ENCODE data around the gene ITPKC. TPM values are rescaled to one million over a fixed set of nuclear protein-coding genes. Genes with fewer than 3 reads are reported as not detected.

ITPKC gene
- total and polyA plus RNA-seq, 9 of the 15 experiments (the other 6 are each of a cell fraction or from before 2014, with no cell fraction given) = 0.08 to 9.3 (median 5.8) TPM

DNA sequence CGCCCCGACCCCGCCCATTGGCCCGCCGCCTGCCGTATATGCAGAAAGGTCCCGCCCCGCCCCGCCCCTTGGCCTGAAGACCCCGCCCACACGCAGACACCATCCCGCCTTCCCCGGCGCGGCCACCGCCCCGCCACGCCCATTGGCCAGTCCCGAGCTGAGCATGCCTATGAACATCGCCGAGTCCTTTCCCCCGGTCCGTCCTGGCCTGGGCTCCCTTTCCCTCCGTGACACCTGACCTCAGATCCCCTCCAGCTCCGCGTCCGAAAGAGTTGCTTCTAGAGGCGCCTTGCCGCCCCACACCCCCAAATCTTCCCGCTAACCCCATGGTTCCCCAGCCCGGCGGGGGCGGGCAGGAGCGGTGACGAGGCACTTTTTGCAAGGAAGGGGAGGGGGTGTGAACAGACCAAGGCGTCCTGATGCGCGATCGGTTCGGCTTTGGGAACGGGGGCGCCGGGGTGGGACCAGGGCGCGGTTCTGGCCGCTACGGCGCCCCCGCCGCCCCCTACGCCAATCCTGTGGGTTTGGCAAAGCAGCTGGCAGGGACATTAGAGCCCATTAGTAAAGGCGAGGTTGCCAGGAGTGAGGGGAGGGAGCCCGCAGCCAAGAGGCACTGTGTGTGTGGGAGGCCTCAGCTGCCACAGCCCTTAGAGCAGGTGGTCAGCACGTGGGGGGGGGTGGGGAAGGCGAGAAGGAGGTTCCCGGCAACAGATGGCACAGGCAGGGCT, 26.1 kb upstream of the ITPKC start (continued):
- TF ChIP-seq, protein P1, sequence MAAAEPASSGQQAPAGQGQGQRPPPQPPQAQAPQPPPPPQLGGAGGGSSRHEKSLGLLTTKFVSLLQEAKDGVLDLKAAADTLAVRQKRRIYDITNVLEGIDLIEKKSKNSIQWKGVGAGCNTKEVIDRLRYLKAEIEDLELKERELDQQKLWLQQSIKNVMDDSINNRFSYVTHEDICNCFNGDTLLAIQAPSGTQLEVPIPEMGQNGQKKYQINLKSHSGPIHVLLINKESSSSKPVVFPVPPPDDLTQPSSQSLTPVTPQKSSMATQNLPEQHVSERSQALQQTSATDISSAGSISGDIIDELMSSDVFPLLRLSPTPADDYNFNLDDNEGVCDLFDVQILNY (CRISPR knock-in tag; IDR thresholded peaks at IDR 0.05) = no peak
- TF ChIP-seq ZNF79 (CRISPR knock-in tag; IDR thresholded peaks at IDR 0.05; ENCODE audit: low read depth) (no peak), TARDBP (IDR thresholded peaks at IDR 0.05) (no peak), MTA1 (IDR thresholded peaks at IDR 0.05; ENCODE audit: borderline replicate concordance) (0 out of 2 replicates have a peak, but pooled peaks have one; percentile 43), XRCC4 (IDR thresholded peaks at IDR 0.05; ENCODE audit: extremely low read depth, insufficient read depth, insufficient read length) (no peak), NR4A1 (CRISPR knock-in tag; IDR thresholded peaks at IDR 0.05) (0 out of 2 replicates have a peak, but pooled peaks have one; percentile 16), NR4A1 (tag; IDR thresholded peaks at IDR 0.05) (peak; percentile 77; the same call in 1 of the 2 replicates), ZNF224 (CRISPR knock-in tag; IDR thresholded peaks at IDR 0.05) (peak; percentile 58; the same call in 1 of the 2 replicates), GABPA (tag; conservative IDR thresholded peaks at IDR 0.05; ENCODE audit: low read depth) (no peak), SIN3A (IDR thresholded peaks at IDR 0.05; ENCODE audit: borderline replicate concordance in 2 of 2, control insufficient read depth in 1 of 2, low read depth in 2 of 2, low read length in 2 of 2) (peak; percentile 39 to 52; a peak in 1 of 4 replicates), MBD2 (IDR thresholded peaks at IDR 0.05; ENCODE audit: borderline replicate concordance, low read depth) (0 out of 2 replicates have a peak, but pooled peaks have one; percentile 41), SLC30A9 (CRISPR knock-in tag; IDR thresholded peaks at IDR 0.05) (no peak), POLR2AphosphoS2 (IDR thresholded peaks at IDR 0.05; ENCODE audit: low read length) (peak; percentile 85; the same call in 1 of the 2 replicates), POLR2AphosphoS5 (IDR thresholded peaks at IDR 0.05; ENCODE audit: control insufficient read depth, insufficient read depth, low read depth, low read length) (no peak), KDM2B (CRISPR knock-in tag; IDR thresholded peaks at IDR 0.05) (no peak), ELF1 (tag; IDR thresholded peaks at IDR 0.05) (no peak), LARP7 (IDR thresholded peaks at IDR 0.05) (no peak), SUPT5H (IDR thresholded peaks at IDR 0.05) (peak; percentile 86)
- TF ChIP-seq, protein P2, sequence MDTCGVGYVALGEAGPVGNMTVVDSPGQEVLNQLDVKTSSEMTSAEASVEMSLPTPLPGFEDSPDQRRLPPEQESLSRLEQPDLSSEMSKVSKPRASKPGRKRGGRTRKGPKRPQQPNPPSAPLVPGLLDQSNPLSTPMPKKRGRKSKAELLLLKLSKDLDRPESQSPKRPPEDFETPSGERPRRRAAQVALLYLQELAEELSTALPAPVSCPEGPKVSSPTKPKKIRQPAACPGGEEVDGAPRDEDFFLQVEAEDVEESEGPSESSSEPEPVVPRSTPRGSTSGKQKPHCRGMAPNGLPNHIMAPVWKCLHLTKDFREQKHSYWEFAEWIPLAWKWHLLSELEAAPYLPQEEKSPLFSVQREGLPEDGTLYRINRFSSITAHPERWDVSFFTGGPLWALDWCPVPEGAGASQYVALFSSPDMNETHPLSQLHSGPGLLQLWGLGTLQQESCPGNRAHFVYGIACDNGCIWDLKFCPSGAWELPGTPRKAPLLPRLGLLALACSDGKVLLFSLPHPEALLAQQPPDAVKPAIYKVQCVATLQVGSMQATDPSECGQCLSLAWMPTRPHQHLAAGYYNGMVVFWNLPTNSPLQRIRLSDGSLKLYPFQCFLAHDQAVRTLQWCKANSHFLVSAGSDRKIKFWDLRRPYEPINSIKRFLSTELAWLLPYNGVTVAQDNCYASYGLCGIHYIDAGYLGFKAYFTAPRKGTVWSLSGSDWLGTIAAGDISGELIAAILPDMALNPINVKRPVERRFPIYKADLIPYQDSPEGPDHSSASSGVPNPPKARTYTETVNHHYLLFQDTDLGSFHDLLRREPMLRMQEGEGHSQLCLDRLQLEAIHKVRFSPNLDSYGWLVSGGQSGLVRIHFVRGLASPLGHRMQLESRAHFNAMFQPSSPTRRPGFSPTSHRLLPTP (IDR thresholded peaks at IDR 0.05; ENCODE audit: borderline replicate concordance, extremely low read depth, insufficient read length) = no peak
- TF ChIP-seq, protein P3, sequence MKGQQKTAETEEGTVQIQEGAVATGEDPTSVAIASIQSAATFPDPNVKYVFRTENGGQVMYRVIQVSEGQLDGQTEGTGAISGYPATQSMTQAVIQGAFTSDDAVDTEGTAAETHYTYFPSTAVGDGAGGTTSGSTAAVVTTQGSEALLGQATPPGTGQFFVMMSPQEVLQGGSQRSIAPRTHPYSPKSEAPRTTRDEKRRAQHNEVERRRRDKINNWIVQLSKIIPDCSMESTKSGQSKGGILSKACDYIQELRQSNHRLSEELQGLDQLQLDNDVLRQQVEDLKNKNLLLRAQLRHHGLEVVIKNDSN (CRISPR knock-in tag; IDR thresholded peaks at IDR 0.05) = peak; percentile 19; the same call in 1 of the 2 replicates
- TF ChIP-seq, protein P4, sequence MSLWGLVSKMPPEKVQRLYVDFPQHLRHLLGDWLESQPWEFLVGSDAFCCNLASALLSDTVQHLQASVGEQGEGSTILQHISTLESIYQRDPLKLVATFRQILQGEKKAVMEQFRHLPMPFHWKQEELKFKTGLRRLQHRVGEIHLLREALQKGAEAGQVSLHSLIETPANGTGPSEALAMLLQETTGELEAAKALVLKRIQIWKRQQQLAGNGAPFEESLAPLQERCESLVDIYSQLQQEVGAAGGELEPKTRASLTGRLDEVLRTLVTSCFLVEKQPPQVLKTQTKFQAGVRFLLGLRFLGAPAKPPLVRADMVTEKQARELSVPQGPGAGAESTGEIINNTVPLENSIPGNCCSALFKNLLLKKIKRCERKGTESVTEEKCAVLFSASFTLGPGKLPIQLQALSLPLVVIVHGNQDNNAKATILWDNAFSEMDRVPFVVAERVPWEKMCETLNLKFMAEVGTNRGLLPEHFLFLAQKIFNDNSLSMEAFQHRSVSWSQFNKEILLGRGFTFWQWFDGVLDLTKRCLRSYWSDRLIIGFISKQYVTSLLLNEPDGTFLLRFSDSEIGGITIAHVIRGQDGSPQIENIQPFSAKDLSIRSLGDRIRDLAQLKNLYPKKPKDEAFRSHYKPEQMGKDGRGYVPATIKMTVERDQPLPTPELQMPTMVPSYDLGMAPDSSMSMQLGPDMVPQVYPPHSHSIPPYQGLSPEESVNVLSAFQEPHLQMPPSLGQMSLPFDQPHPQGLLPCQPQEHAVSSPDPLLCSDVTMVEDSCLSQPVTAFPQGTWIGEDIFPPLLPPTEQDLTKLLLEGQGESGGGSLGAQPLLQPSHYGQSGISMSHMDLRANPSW (CRISPR knock-in tag; IDR thresholded peaks at IDR 0.05) = no peak
